Posterior vena cava (tissue), 2 donors: Measurements from ENCODE around the gene STK10. TPM values are rescaled to one million over a fixed set of nuclear protein-coding genes. Genes with fewer than 3 reads are reported as not detected.

ENCODE experiments used
- total RNA-seq, 2 donors: library from RNA; stranded (reverse); fragmentation: NEBNext Ultra II Directional; extraction: Animal tissue kit (Norgen Biotek cat#: 25700); gene quantifications; one replicate each; pipeline ENCODE4 v1.2.1, GENCODE V29; 2021
- donor health status: DM: yes; HTN: yes; CAD: no.
- donor health status: DM: yes; HTN: yes; CAD: no.

Gene STK10
- total RNA-seq, 2 donors from 2014 or later, result 25.2 to 33.6 TPM

Other genes with a start within 250 kb of the STK10 start
- gene FBXW11, start 181.6 kb downstream of the STK10 start, total RNA-seq, result 10 to 100 TPM; 47.8 to 55.5 TPM
- gene EFCAB9, start 5.9 kb upstream of the STK10 start, total RNA-seq, result not detected
- 10 to 100 TPM; 18.7 to 24.0 TPM for gene UBTD2, start 95.5 kb upstream of the STK10 start, total RNA-seq